CD4-positive, alpha-beta memory T cell (primary cell): Measurements from ENCODE around the gene DYNC1I1. TPM values are rescaled to one million over a fixed set of nuclear protein-coding genes. Genes with fewer than 3 reads are reported as not detected.

Experiments used
- CTCF ChIA-PET: fragments of 350-600 bp; sonication (Branson Sonifier 250); formaldehyde crosslinking; loops from one replicate; lab custom pipeline; 2021; ENCODE audit warnings: inconsistent platforms; ENCODE audit not compliant: partially characterized antibody; lab: Charles Lee
- POLR2A ChIA-PET: fragments of 350-600 bp; sonication (Branson Sonifier 250); formaldehyde crosslinking; loops from one replicate; lab custom pipeline; 2021; ENCODE audit not compliant: partially characterized antibody; lab: Charles Lee
- DNase-seq, 5 donors: peaks; one replicate each; pipeline versions ENCODE4 v3.0.0 to v3.0.0-alpha.2; 2020 to 2022; ENCODE audit warnings: mixed read lengths in 1 of 5
- H3K27ac ChIP-seq: one replicate; pipeline ENCODE4 v1.7.0; 2013; ENCODE audit warnings: low read depth, low read length
- H3K27me3 ChIP-seq: 2 replicates; pipeline ENCODE4 v1.7.0; 2013; ENCODE audit warnings: mild to moderate bottlenecking, low read length, moderate library complexity; ENCODE audit not compliant: insufficient read depth
- H3K36me3 ChIP-seq: 2 replicates; pipeline ENCODE4 v1.7.0; 2013; ENCODE audit warnings: mild to moderate bottlenecking, low read length, moderate library complexity; ENCODE audit not compliant: insufficient read depth
- H3K4me1 ChIP-seq: 2 replicates; pipeline ENCODE4 v1.7.0; 2013; ENCODE audit warnings: mild to moderate bottlenecking, low read length, moderate library complexity; ENCODE audit not compliant: insufficient read depth
- H3K4me3 ChIP-seq, 2 donors: one replicate each; pipeline ENCODE4 v1.7.0; 2013; ENCODE audit warnings: low read length in 2 of 2, mild to moderate bottlenecking in 1 of 2
- H3K9me3 ChIP-seq, 2 donors: one replicate each; pipeline ENCODE4 v1.7.0; 2013; ENCODE audit warnings: low read length in 2 of 2, control low read depth in 1 of 2; ENCODE audit not compliant: control insufficient read depth in 1 of 2
- H3K27ac Mint-ChIP-seq, 7 donors: one replicate each; pipeline ENCODE4 v1.8.0; 2020 to 2021; ENCODE audit warnings: mixed read lengths in 7 of 7, mild to moderate bottlenecking in 6 of 7, inconsistent platforms in 3 of 7, moderate library complexity in 3 of 7
- H3K27me3 Mint-ChIP-seq, 2 donors: one replicate each; pipeline ENCODE4 v1.8.0; 2020 to 2021; ENCODE audit warnings: mixed read lengths in 2 of 2
- H3K36me3 Mint-ChIP-seq, 2 donors: one replicate each; pipeline ENCODE4 v1.8.0; 2020 to 2021; ENCODE audit warnings: mixed read lengths in 2 of 2, inconsistent platforms in 1 of 2, mild to moderate bottlenecking in 1 of 2
- H3K4me1 Mint-ChIP-seq, 4 donors: one replicate each; pipeline ENCODE4 v1.8.0; 2020 to 2021; ENCODE audit warnings: mixed read lengths in 4 of 4, mild to moderate bottlenecking in 1 of 4
- H3K4me3 Mint-ChIP-seq, 8 donors: one replicate each; pipeline ENCODE4 v1.8.0; 2020 to 2021; ENCODE audit warnings: mixed read lengths in 8 of 8, mild to moderate bottlenecking in 7 of 8, moderate library complexity in 6 of 8, inconsistent platforms in 3 of 8
- H3K9me3 Mint-ChIP-seq, 8 donors: one replicate each; pipeline ENCODE4 v1.8.0; 2020 to 2021; ENCODE audit warnings: mixed read lengths in 8 of 8, mild to moderate bottlenecking in 5 of 8, inconsistent platforms in 3 of 8, moderate library complexity in 1 of 8
- intact Hi-C: fragments of 100-400 bp; cut with micrococcal nuclease; formaldehyde crosslinking; loops from one replicate; pipeline ENCODE4 v1.15.1; 2023
- polyA plus RNA-seq, 2 donors: library from polyadenylated mRNA; unstranded; fragments of 300-500 nt; fragmentation: Illumina TruSeq; gene quantifications; one replicate each; pipeline ENCODE4 v1.2.3, GENCODE V29; 2021
- total RNA-seq, 2 experiments: library from RNA; stranded (reverse); gene quantifications; one replicate each; pipeline ENCODE4 v1.2.3, GENCODE V29; 2021

Gene DYNC1I1
- total and polyA plus RNA-seq, 4 experiments from 2014 or later: 0.33 TPM; not detected in 3

DNA sequence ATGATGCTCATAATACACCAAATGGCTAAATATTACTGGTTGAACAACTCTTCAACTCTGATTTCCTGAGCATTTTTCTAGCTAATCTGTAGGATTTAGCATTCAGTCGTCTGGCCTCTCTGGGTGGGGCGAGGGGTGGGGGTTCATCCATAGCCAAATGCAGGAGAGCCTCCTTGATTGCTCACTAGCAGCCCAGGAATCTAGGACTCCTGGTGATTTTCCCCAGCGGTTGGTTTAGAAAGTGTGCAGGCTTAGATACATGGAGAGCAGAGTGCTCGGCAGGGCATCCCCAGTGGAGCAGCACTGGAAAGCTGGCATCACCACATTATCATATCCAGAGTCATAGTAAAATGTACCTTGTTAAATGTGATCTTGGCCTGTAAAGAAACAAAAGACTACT, 136.1 kb downstream of the DYNC1I1 start:
- Mint-ChIP-seq H3K36me3 (no peaks in the 10 kb centered on the region), H3K4me1 (no peaks in the 10 kb centered on the region), H3K27ac (no peak overlapping the region), H3K9me3 (no peaks in the 10 kb centered on the region), H3K27me3 (peaks cover 21 to 24% of the 10 kb centered on the region in 2 donors), H3K4me3 (no peak overlapping the region)
- Histone ChIP-seq H3K4me3 (no peak overlapping the region), H3K27ac (no peak overlapping the region), H3K27me3 (no peaks in the 10 kb centered on the region), H3K36me3 (no peaks in the 10 kb centered on the region), H3K4me1 (no peaks in the 10 kb centered on the region), H3K9me3 (no peaks in the 10 kb centered on the region)
- intact Hi-C loops: no loop called here
- CTCF ChIA-PET: no interaction called here
- DNase-seq: no peak
- POLR2A ChIA-PET: no interaction called here

DNA sequence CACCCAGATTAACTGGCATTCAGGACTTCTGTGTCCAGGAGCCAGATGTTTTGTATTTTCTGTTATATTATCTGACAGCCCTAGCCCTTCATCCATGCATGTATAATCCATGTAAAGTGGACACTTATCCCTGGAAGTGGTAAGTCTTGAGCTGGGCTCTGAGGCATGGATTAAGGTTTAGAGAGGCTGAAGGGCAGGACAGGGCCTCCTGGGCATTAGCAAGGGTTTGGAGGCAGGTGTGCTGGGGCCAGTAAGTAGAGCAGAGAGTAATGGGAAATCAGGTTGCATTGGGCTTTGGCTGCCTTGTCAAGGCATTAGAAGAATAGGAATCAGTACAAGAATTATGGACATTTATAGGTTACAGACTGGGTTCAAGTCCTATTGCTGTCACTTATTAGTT, 138.0 kb downstream of the DYNC1I1 start:
- ChIA-PET POLR2A (no interaction called here), CTCF (no interaction called here)
- H3K27ac Mint-ChIP-seq: no peak overlapping the region
- no peaks in the 10 kb centered on the region for H3K9me3 Mint-ChIP-seq
- no peak overlapping the region for H3K4me3 ChIP-seq
- no peaks in the 10 kb centered on the region for H3K27me3 ChIP-seq
- no peaks in the 10 kb centered on the region for H3K4me1 ChIP-seq
- intact Hi-C loops: no loop called here
- H3K27ac ChIP-seq: no peak overlapping the region
- no peaks in the 10 kb centered on the region for H3K36me3 ChIP-seq
- H3K9me3 ChIP-seq: no peaks in the 10 kb centered on the region
- H3K4me3 Mint-ChIP-seq: no peak overlapping the region
- no peak for DNase-seq
- peaks cover 22 to 32% of the 10 kb centered on the region in 2 donors for H3K27me3 Mint-ChIP-seq
- H3K36me3 Mint-ChIP-seq: no peaks in the 10 kb centered on the region
- H3K4me1 Mint-ChIP-seq: no peaks in the 10 kb centered on the region

DNA sequence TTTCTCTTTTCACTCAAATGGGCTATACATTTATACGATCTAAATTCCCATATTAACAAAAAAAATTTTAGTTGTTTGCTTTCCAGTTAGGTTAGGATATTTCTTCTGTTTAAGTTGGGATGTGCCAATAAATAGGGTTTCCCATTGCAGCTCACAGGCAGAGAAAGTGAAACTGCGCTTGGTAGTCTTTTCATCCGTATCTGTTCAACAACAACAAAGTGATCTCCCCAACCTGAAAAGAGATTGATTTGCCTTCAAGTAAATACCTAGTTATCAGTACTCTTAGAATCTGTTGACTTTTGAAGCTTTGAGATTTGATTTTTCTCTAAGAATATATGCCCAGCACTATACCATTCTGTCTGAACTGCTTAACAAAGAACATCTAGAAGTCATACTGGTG, 143.4 kb downstream of the DYNC1I1 start:
- intact Hi-C loops: loop anchor here (1.0 kb wide), 1 partner anchor 1150 kb away; no protein-coding TSS in a partner anchor
- Mint-ChIP-seq H3K27me3 (peaks cover 14 to 18% of the 10 kb centered on the region in 2 donors), H3K4me3 (no peak overlapping the region), H3K36me3 (no peaks in the 10 kb centered on the region), H3K27ac (no peak overlapping the region), H3K4me1 (peaks cover 0 to 4% (median 2%) of the 10 kb centered on the region in 4 donors), H3K9me3 (no peaks in the 10 kb centered on the region)
- Histone ChIP-seq H3K36me3 (no peaks in the 10 kb centered on the region), H3K27ac (no peak overlapping the region), H3K9me3 (no peaks in the 10 kb centered on the region), H3K4me3 (no peak overlapping the region), H3K27me3 (no peaks in the 10 kb centered on the region), H3K4me1 (no peaks in the 10 kb centered on the region)
- DNase-seq: no peak
- POLR2A ChIA-PET: interaction anchor here (0.5 kb wide), 1 partner anchor 17 kb away, joined by 3 read pairs; no protein-coding TSS in a partner anchor
- CTCF ChIA-PET: interaction anchor here (0.7 to 6.2 kb wide), 14 partner anchors 10 to 1921 kb away, joined by 3 to 61 read pairs (median 8); no protein-coding TSS in a partner anchor

DNA sequence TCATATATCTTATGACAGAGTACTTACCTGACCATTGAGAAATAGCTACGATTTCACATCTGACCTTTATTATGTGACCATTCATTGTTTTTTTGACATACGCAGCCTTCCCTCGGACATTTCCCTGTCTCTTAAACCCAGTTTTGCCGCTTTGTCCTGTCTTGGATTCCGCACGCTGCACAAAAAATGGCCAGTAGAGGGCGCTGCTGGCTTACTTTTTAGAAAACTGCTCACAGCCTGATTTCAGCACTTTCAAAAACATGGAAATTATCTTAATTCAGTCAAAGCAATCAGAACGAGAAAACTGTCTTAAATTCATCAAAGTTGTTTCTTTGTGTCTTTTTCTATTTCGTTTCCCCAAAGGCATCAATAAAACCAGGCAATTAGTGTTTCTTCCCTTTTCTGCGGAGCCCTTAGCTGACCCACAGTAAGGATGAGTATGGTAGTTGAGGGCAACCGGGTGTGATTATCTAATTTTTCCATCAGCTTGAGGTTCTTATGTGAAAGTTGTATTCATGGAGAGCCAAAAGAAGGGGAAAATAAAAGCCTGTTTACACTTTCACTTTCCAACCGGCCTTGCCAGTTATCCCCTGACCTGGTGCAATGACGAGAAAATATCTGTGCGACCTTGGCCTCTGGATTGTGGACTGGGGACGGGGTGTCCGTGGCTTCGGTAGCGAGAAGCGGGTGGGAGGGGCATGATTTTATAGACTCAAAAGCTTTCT, 144.4 kb downstream of the DYNC1I1 start:
- peak overlapping the region in 1 of 8 donors; percentile 34 for H3K4me3 Mint-ChIP-seq
- ChIA-PET POLR2A (no interaction called here), CTCF (interaction anchor here (0.7 to 6.2 kb wide), 15 partner anchors 10 to 1920 kb away, joined by 3 to 61 read pairs (median 3); no protein-coding TSS in a partner anchor)
- peaks cover 0 to 4% (median 2%) of the 10 kb centered on the region in 4 donors for H3K4me1 Mint-ChIP-seq
- DNase-seq: peak; percentile 45 to 60 (median 51)
- no peaks in the 10 kb centered on the region for H3K9me3 Mint-ChIP-seq
- Histone ChIP-seq H3K27ac (no peak overlapping the region), H3K4me1 (no peaks in the 10 kb centered on the region), H3K4me3 (no peak overlapping the region), H3K9me3 (no peaks in the 10 kb centered on the region), H3K36me3 (no peaks in the 10 kb centered on the region), H3K27me3 (no peaks in the 10 kb centered on the region)
- peaks cover 8 to 15% of the 10 kb centered on the region in 2 donors for H3K27me3 Mint-ChIP-seq
- no peaks in the 10 kb centered on the region for H3K36me3 Mint-ChIP-seq
- intact Hi-C loops: loop anchor here (1.0 kb wide), 1 partner anchor 1149 kb away; no protein-coding TSS in a partner anchor
- H3K27ac Mint-ChIP-seq: no peak overlapping the region

DNA sequence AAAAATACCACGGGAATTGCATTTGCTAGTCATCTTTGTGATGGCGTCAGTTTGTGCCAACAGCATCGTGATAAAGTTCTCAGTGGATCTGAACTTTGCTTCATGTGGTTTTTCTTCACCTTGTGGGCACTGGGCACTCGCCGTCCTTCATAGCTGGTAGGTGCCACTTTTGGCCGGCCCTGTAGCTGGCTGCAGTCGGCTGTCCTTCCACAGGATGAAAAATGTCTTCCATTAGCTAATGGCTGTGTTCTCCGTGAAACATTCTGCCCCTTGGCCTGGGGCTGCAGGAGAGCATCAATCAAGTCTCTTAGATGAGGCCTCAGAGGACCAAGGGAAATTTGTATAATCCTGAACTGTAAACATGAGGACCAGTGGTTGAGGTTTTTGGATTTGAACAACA, 145.3 kb downstream of the DYNC1I1 start:
- CTCF ChIA-PET: interaction anchor here (1.3 to 6.2 kb wide), 7 partner anchors 10 to 1919 kb away, joined by 3 to 61 read pairs (median 32); no protein-coding TSS in a partner anchor
- POLR2A ChIA-PET: no interaction called here
- H3K4me3 ChIP-seq: no peak overlapping the region
- H3K36me3 Mint-ChIP-seq: no peaks in the 10 kb centered on the region
- H3K36me3 ChIP-seq: no peaks in the 10 kb centered on the region
- no peak overlapping the region for H3K27ac ChIP-seq
- no peak overlapping the region for H3K4me3 Mint-ChIP-seq
- no peaks in the 10 kb centered on the region for H3K9me3 Mint-ChIP-seq
- intact Hi-C loops: no loop called here
- H3K27me3 ChIP-seq: no peaks in the 10 kb centered on the region
- H3K9me3 ChIP-seq: no peaks in the 10 kb centered on the region
- no peak for DNase-seq
- no peaks in the 10 kb centered on the region for H3K4me1 ChIP-seq
- peaks cover 0 to 4% (median 2%) of the 10 kb centered on the region in 4 donors for H3K4me1 Mint-ChIP-seq
- no peak overlapping the region for H3K27ac Mint-ChIP-seq
- H3K27me3 Mint-ChIP-seq: peaks cover 8 to 15% of the 10 kb centered on the region in 2 donors

DNA sequence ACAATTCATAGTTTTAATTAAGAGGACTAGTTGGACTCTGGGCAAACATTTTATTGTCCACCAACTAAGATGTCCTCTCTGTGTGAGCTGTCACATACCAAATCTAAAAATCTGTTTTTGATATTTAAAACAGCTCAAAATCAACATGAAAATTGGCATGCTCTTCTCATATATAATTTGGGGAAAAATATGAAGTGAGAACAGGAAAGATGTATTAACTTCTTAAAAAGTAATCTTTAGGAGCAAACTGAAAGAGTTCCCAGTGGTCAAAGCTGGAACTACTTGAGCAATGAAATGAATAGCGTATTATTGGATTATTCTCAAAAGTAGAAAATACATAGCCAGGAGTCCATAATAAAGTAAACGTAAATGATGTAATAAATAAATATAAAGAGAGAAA, 147.2 kb downstream of the DYNC1I1 start:
- Mint-ChIP-seq H3K4me1 (peaks cover 0 to 4% (median 2%) of the 10 kb centered on the region in 4 donors), H3K4me3 (no peak overlapping the region), H3K27ac (no peak overlapping the region), H3K27me3 (peaks cover 5 to 11% of the 10 kb centered on the region in 2 donors), H3K36me3 (no peaks in the 10 kb centered on the region), H3K9me3 (no peaks in the 10 kb centered on the region)
- H3K9me3 ChIP-seq: no peaks in the 10 kb centered on the region
- no peak overlapping the region for H3K4me3 ChIP-seq
- DNase-seq: no peak
- H3K27me3 ChIP-seq: no peaks in the 10 kb centered on the region
- H3K36me3 ChIP-seq: no peaks in the 10 kb centered on the region
- ChIA-PET POLR2A (no interaction called here), CTCF (interaction anchor here (0.6 to 4.1 kb wide), 3 partner anchors 13 to 1119 kb away, joined by 3 to 16 read pairs (median 7); no protein-coding TSS in a partner anchor)
- no peaks in the 10 kb centered on the region for H3K4me1 ChIP-seq
- H3K27ac ChIP-seq: no peak overlapping the region
- intact Hi-C loops: no loop called here

DNA sequence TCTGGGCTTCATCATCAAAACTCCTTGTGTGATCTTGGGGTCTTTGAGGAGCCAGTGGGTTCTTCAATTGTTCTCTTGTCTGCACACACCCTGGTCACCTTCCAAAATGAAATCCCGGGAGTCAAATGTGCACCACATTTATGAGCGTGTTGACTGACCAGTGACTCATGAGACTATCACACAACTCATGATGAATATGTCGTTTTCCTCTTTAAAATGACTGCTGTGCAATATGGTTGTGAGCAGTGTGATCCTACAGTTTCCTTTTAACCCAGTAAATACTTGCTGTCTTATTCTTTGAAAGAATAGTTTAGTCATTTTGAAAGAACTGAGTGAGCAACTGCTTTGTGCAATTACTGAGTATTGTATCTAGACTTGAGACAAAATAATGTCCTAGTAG, 149.2 kb downstream of the DYNC1I1 start:
- peaks cover 3% of the 10 kb centered on the region for H3K27me3 ChIP-seq
- Mint-ChIP-seq H3K27me3 (peaks cover 2 to 6% of the 10 kb centered on the region in 2 donors), H3K4me3 (no peak overlapping the region), H3K27ac (no peak overlapping the region), H3K9me3 (no peaks in the 10 kb centered on the region), H3K4me1 (peaks cover 0 to 2% (median under 1%) of the 10 kb centered on the region in 4 donors), H3K36me3 (no peaks in the 10 kb centered on the region)
- ChIA-PET POLR2A (no interaction called here), CTCF (interaction anchor here (1.4 to 2.3 kb wide), 3 partner anchors 10 to 1143 kb away, joined by 4 to 7 read pairs (median 5); no protein-coding TSS in a partner anchor)
- H3K9me3 ChIP-seq: no peaks in the 10 kb centered on the region
- H3K4me3 ChIP-seq: no peak overlapping the region
- H3K36me3 ChIP-seq: no peaks in the 10 kb centered on the region
- H3K4me1 ChIP-seq: no peaks in the 10 kb centered on the region
- H3K27ac ChIP-seq: no peak overlapping the region
- intact Hi-C loops: no loop called here
- no peak for DNase-seq
